ENCODE measurements around the gene GALNT7. TPM values are rescaled to one million over a fixed set of nuclear protein-coding genes. Genes with fewer than 3 reads are reported as not detected.
A peak's percentile ranks its signal among the peaks of the same experiment; 100 is the strongest.

The GALNT7 gene
- total and polyA plus RNA-seq, 2 of the 13 experiments (the other 11 are each of a cell fraction or from before 2014, with no cell fraction given), result 0.08 to 0.13 TPM

- TF ChIP-seq, protein P1, sequence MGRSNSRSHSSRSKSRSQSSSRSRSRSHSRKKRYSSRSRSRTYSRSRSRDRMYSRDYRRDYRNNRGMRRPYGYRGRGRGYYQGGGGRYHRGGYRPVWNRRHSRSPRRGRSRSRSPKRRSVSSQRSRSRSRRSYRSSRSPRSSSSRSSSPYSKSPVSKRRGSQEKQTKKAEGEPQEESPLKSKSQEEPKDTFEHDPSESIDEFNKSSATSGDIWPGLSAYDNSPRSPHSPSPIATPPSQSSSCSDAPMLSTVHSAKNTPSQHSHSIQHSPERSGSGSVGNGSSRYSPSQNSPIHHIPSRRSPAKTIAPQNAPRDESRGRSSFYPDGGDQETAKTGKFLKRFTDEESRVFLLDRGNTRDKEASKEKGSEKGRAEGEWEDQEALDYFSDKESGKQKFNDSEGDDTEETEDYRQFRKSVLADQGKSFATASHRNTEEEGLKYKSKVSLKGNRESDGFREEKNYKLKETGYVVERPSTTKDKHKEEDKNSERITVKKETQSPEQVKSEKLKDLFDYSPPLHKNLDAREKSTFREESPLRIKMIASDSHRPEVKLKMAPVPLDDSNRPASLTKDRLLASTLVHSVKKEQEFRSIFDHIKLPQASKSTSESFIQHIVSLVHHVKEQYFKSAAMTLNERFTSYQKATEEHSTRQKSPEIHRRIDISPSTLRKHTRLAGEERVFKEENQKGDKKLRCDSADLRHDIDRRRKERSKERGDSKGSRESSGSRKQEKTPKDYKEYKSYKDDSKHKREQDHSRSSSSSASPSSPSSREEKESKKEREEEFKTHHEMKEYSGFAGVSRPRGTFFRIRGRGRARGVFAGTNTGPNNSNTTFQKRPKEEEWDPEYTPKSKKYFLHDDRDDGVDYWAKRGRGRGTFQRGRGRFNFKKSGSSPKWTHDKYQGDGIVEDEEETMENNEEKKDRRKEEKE (IDR thresholded peaks at IDR 0.05), result no peak
- TF ChIP-seq ZNF570 (CRISPR knock-in tag; IDR thresholded peaks at IDR 0.05; ENCODE audit: borderline replicate concordance), result no peak
- no peak for TF ChIP-seq ZNF672 (CRISPR knock-in tag; IDR thresholded peaks at IDR 0.05)
- TF ChIP-seq ZNF788 (CRISPR knock-in tag; IDR thresholded peaks at IDR 0.05; ENCODE audit: borderline replicate concordance), result no peak
- TF ChIP-seq SP5 (CRISPR knock-in tag; IDR thresholded peaks at IDR 0.05; ENCODE audit: borderline replicate concordance, low read depth), result 0 out of 2 replicates have a peak, but pooled peaks have one; percentile 56
- no peak for TF ChIP-seq TFE3 (CRISPR knock-in tag; IDR thresholded peaks at IDR 0.05)
- TF ChIP-seq, protein P2, sequence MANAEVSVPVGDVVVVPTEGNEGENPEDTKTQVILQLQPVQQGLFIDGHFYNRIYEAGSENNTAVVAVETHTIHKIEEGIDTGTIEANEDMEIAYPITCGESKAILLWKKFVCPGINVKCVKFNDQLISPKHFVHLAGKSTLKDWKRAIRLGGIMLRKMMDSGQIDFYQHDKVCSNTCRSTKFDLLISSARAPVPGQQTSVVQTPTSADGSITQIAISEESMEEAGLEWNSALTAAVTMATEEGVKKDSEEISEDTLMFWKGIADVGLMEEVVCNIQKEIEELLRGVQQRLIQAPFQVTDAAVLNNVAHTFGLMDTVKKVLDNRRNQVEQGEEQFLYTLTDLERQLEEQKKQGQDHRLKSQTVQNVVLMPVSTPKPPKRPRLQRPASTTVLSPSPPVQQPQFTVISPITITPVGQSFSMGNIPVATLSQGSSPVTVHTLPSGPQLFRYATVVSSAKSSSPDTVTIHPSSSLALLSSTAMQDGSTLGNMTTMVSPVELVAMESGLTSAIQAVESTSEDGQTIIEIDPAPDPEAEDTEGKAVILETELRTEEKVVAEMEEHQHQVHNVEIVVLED (CRISPR knock-in tag; IDR thresholded peaks at IDR 0.05; ENCODE audit: borderline replicate concordance), result no peak
- TF ChIP-seq IRF9 (CRISPR knock-in tag; IDR thresholded peaks at IDR 0.05; ENCODE audit: borderline replicate concordance), result peak; percentile 42; the same call in 1 of the 2 replicates
- 0 out of 2 replicates have a peak, but pooled peaks have one; percentile 23 for TF ChIP-seq FOXJ3 (CRISPR knock-in tag; IDR thresholded peaks at IDR 0.05; ENCODE audit: borderline replicate concordance)
- 0 out of 2 replicates have a peak, but pooled peaks have one; percentile 8 for TF ChIP-seq CSRNP2 (CRISPR knock-in tag; conservative IDR thresholded peaks at IDR 0.05; ENCODE audit: low read depth)
- no peak for TF ChIP-seq TAF1 (CRISPR knock-in tag; IDR thresholded peaks at IDR 0.05)
- TF ChIP-seq KMT2A (CRISPR knock-in tag; IDR thresholded peaks at IDR 0.05), result peak; percentile 83
- TF ChIP-seq ATRX (CRISPR knock-in tag; IDR thresholded peaks at IDR 0.05; ENCODE audit: borderline replicate concordance), result no peak
- peak; percentile 48; the same call in 1 of the 2 replicates for TF ChIP-seq ZBTB7A (CRISPR knock-in tag; IDR thresholded peaks at IDR 0.05)
- TF ChIP-seq ZNF101 (CRISPR knock-in tag; IDR thresholded peaks at IDR 0.05; ENCODE audit: borderline replicate concordance, low read depth), result no peak
- TF ChIP-seq ZBTB7B (CRISPR knock-in tag; IDR thresholded peaks at IDR 0.05), result 0 out of 2 replicates have a peak, but pooled peaks have one; percentile 40
- no peak for TF ChIP-seq ZNF225 (CRISPR knock-in tag; IDR thresholded peaks at IDR 0.05)
- no peak for TF ChIP-seq MZF1 (CRISPR knock-in tag; IDR thresholded peaks at IDR 0.05; ENCODE audit: borderline replicate concordance)
- peak; percentile 27 for TF ChIP-seq YY1 (IDR thresholded peaks at IDR 0.05; ENCODE audit: insufficient read depth, insufficient replicate concordance, low read depth, low read length)
Measured at GRCh38 chr4:173334891-173335752, 166.5 kb downstream of the GALNT7 start (continued).

Measured in HepG2 (cell line).